Measurements from ENCODE around the gene HCN3.
A peak's percentile ranks its signal among the peaks of the same experiment; 100 is the strongest.

The HCN3 gene

DNA sequence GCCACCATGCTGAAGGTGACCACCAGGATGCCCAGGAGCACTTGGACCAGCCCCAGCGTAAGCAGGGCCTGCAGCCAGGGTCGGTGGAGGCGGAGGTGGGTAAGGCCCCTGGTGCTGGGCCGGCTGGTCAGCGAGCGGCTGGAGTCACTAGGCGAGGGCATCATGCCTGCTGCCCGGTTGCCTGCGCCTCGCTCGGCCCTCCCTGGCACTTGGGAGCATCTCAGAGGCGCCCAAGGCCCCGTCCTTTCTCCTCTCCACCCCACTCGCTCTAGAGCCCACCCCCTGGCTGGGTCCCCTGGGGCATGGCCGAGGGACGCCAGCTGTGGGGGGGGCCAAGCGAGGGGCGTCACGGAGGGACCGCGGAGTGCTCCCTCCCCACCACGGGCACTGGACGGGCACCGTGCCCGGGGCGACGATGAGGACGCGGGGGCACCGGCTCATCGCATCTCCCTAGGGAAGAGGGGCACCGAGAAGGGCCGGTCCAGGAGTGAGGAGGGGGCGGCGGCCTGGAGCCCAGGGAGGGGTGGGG is 22.5 kb upstream of the HCN3 start:
- no peak for DNase-seq

DNA sequence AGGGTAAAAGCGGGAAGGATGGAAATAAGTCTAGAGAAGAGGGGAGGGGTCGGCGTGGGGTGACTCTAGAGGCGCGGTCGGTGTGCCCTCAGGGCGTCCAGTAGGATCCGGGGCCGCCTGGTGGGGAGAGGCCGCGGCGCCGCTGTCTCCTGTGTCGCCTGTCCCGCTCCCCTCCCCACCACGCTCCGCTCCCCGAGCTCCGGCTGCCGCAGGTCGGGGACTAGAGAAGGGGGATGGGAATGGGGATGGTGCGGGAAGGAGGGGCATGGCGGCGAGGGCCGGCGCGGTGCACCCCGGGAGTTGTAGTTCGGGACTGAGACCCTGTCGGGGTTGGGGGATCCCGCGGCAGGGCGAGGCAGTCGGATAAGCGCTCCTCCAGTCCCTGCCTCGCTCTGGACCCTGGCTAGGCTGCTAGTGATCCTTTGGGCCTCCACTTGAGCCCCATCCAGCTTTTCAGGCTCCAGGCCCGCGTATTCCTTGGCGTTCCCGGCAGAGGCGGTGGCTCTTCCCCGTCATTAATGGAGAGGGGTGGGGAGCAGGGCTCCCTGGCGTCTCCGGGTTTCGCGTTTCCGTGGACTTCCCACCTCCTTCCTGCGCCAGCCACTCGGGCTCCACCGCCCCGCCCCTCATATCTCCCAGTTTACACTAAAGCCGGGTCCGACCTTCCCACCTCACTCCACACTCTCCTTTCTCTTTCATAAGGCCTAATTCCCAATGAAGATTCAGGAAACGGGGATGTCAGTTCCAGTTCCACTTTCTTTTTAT is 21.8 kb upstream of the HCN3 start, which contains the start of gene ENTREP3:
TSS of gene ENTREP3 (minus strand) at position 241 of the 765 bp plus-strand sequence. CDS start 606 bp downstream, outside the sequence.
- peak; percentile 75 for DNase-seq

DNA sequence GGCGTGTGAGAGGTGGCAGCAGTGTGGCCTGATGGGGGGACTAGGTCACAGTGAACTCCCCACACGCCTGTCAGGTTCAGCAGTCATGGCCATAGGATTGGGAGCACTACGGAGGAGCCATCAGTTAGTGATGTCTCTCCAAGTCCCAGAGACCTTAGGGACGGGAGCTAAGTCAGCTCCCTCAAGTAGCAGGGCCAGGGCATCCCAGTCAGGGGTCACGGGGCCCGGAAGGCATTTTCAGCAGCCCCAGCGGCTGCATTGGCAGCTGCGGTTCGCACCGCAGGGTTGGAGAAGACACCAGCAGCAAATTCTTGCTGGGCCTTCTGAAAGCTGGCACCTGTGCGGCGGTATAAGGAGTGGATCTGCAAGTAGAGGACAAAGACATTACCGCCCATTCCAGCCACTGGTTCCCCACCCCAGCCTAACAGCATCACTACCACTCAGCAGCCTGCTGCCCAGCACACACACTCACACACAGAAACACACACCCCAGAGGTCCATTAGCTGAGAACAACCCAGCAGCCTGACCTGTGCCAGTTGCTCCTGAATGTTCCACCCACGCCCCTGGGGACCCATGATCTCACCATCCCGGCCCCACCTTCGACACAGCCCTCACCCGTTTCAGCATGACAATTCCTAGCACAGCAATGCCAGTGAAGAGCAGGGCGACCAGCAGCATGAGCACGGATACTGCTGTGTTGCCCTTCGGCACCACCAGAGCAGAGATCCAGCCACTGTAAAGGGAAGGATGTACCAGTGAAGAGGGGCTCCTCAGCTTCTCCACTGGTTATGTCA is 21.0 kb upstream of the HCN3 start:
- DNase-seq: no peak

DNA sequence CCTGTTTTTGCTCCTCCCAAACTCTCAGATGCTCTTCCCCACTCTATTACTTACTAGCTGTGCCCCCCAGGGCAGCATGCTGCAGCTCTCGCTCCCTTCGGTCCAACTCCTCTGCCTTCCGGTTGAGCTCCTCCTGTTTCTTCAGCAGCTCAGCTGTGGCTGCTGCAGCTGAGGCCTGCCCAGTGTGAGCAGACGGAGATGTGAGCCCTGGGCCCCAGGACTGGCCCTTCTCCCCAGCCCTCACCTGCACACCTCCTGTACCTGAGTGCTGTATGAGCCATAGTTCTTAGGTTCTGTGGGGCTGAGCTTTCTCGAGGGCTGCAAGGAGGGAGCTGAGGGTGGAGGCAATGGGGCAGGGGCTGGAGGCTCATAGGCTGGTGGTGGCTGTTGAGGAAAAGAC is 17.0 kb upstream of the HCN3 start:
- DNase-seq: no peak

DNA sequence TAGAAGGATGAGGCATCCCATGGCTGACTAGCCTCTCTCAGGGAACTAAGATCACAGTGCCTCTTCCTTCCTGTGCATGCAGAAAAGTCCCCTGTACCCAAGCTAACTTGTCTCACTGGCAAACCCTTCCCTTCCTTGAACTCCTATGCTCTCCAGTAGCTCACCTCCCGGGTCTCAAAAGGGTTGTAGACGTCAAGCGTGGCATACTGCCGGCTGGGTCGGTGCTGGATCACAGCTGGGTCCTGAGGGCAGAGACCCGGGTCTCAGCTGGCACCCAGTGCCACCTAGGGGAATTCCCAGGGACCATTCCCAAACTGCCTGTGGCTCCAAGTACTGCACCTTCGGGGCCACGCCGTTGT is 15.8 kb upstream of the HCN3 start:
- no peak for DNase-seq

DNA sequence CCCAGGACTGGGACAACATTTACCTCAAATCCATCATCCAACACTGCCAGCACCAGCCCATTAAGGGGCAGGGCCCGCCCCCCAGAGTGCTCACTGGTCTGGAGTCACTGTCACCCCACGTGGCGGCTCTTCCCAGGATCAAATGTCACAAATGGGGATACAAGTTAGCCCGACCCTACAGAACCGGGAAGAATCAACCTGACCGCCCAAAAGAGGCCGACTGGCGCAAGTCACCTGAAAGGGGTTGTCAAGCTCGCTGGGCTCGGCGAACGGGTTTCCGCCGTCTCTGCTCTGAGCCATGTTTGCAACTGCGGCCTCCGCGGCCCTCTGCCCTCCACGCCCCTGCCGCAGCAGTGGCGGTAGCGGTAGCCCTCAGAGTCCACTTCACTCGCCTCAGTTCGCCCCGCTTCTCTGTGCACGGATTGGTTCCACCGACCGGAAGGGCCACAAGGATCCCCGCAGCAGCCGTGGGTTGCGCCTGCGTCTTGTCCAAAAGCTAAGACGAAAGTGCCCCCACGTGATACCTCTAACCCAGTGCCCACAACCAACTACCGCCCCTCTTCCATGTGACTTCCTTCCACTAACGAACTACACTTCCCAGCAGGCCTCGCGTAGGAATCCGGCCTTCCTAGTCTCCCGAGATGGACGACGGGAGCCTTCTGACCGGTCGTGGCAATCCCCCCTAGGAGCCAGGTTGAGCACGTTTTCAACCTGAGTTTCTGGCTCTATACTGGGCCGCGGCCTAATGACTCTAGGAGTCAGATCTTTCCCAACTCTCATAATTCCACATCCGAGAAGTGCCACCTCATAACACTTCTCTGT is 15.2 kb upstream of the HCN3 start, which contains the start of gene SCAMP3:
TSS of gene SCAMP3 (minus strand) at position 509 of the 822 bp plus-strand sequence. CDS start at position 300, 209 bp downstream.
- peak; percentile 89 for DNase-seq

DNA sequence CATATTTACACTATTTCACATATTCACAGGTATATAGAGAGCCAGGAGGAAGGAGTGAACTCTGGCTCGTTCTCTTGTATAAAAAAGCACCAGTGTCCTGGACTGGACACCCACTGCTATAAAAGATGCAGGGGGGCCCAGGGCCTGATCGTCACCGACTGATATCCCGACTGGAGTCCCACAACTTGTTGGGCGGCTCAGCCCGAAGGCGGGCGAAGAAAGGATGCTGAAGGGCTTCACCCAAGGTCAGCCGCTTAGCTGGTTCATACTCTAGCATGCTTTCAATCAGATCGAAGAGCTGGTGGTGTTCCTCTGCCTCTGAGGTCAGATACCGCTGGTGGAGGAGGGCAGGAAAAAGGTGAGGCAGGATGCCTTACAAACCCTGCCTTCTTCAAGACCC is 14.2 kb upstream of the HCN3 start:
- no peak for DNase-seq

DNA sequence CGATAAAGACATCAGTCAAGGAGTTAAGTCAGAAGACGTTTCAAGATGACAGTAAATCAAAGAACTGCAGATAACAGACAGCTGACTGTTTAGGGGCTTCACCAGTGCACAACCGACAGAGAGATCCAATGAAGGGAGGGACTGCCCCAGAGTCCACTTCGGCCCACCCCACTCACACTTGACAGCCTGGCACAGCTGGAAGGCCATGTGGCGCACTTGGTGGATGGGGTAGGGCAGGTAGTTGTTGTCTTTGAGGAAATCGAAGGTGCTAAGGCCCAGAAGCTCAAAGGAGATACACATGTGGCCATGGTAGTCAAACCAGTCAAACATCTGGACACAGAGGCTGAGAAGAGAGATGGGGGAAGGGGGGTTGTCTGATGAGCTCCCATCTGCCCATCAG is 10.7 kb upstream of the HCN3 start:
- DNase-seq: no peak

DNA sequence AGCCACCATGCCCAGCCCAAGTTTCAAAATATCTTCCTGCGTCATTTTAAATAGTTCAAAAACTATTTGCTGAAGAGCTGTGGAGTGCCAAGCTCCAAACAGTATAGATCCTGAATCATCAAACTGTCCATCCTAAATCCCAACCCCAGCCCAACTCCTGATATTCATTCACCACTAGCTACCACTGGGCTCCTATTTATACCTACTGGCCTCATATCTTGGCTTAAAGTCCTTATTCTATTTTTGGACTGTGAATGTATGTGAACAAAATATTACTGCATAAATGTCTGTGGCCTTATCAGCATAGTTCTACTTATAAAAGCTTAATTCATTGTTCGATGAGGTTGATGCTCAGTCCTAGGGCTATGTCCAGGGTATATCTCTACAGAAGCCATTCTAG is 9.9 kb upstream of the HCN3 start:
- no peak for DNase-seq

DNA sequence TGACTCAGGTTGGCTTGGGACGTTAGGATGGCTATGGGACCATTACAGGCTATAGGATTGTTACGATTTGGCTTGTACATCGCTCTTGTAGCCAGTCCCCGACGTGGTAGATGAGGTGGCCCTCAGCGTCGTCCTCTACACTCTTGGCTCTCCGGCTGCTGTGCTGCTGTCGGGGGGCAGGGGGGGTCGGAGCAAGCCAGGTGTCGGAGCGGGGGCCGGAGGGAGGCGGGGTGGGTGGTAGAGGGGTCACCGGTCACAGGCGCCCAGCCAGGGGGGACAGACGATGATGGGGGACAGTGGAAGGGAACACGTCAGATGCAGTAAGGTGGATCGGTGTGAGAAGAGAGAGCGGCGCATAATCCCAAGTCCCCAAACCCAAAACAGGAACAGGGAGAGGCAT is 8.6 kb upstream of the HCN3 start:
- DNase-seq: no peak

DNA sequence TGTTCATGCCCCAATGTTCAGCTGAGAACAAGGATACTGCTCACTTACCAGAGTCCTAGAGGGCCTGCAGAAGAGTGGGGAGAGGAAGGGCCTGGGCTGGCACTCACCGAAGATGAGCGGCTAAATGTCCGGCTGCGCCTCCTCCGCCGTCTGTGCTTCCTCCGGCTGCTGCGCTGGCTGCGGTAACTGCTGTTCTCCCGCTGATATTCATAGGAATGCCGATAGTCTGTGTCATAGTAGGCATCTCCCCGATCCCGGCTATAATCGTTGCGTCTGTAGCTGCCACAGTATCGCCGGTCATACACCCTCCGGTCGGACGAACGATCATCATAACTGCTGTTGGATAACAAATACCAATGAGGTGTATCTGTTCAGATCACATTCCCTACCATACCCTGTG is 7.9 kb upstream of the HCN3 start:
- no peak for DNase-seq

DNA sequence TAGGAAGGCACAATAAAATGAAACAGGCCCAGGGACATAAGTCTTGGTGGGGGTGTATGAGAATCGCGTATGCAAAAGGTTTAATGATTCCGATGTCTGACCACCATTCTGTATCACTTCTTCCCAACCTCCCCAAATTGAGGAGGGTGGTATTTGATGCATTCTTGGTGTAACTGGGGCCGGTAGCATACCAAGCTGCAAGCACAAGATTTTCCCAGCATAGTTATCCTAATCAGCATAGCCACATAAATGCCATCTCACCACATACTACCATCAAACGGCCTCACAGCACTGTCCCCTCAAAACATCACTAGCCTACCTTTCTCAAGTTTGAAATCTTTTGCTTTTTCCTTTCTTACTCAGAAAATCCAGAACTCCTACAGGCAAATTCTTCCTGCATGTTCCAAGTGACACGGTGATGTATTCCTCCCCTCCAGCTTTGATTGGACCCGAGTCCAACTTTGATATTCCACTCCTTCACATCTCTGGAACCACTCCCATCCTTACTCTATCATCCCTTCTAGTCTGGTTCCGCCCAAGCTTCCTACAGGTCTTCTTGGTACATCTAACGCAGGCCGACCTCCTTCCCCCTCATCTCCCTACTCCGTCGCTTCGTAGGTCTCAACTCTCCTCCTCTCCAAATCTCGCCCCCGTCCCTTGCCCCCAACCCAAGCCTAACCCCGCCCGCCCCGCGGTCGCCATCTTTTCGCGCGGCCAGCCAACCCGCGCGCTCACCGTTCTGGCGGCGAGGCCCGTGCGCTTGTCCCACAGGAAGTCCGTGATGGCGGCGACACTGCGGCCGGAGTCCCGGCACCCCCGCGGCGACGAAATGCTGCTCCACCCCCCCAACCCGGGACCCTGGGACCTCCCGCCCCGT is 4.6 kb upstream of the HCN3 start:
- DNase-seq: no peak

DNA sequence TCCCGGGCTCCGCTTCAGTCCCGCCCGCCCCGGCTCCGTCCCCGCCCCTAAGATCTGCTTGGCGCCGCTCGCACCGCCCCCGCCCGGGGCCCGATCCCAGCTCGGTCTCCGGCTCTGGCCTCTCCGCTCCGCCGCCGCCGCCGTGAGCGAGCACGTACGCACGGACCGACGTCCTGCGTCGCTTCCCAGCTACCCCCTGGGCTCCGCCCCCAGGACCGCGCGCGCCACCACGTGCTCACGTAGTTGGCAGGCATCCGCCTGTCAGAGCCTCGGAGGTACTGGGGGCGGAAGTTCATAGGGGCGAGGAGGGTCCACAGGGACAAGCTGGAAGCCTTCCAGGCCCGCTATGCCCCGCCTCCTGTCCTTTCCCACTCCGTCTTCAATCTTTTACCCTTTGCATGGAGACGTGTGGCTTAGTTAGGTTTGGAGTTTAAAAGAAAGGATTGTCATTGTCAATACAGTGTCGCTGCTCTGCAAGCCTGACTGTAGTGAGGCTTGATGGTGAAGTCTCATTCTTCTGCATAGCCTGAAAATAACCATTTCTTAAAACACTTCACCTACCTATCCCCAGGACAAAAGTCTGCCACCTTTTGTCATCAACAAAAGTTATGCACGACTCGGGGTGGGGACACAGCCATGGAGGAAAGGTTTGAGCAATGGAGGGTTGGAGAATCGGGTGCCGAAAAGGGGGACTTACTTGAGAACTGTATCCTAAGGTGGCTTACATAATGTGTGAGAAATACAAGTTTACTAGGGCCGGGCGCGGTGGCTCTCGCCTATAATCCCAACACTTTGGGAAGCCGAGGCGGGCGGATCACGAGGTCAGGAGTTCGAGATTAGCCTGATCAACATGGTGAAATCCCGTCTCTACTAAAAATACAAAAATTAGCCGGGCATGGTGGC is 3.7 kb upstream of the HCN3 start, which contains the start of gene CLK2:
TSS of gene CLK2 (minus strand) at position 162 of the 903 bp plus-strand sequence. CDS start 2,527 bp downstream, outside the sequence.
- DNase-seq: peak; percentile 92

DNA sequence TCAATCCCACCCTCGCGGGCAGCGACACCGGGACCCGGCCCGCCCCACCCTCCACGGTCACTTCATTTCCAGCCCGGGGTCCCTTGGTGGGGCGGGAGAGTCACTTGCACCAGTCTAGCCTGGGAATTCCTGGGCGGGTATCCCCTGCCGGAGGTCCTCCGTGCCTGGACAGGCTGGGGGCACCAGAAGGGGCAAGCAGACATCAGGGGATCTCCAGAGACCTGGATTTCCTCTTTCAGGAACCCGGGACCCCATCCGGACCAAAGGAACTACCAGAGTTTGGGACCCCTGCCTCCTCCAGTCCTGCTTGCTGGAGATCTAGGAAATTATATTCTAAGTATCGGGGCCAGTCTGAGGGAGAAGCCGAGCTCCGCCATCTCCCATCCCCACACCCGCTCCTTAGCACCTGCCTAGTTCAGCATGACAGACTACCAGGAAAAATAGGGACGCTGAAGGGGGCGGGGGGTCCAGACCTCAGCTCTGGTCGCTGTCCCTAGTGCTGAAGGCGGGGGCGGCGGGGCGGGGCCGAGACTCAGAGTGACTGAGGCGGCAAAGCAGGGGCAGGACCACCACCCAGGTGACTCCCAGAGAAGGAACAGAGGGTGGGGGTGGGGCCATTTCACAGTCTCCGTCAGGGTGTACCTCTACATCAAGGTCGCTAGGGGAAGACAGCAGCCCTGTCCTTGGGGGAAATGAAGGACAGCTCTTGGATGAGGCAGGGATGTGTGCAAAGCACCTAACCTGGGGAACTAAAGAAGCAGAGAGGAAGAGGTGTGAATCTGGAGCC is 832 bp downstream of the HCN3 start:
- DNase-seq: peak; percentile 70

DNA sequence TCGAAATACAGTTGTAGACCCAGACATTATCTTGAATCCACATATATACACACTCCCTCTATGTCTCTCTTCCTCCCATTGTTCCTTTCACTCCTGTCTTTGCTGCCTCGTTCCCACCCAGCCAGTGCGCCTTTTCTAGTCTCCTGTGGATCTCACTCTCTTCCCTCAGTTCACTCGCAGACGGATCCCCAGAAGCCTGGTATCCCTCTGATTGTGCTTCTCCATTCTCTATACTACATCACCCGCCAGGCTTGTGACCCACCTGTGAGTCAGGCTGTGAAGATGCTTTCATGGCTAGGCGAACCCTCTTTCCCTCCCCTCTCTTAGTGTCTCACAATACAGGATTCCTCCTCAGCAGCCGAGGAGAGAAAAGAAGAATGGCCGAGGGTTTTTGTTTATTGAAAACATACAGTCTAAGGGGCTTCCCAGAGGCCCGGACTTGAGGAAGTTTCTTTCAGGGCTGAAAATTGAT is 1.5 kb downstream of the HCN3 start:
- no peak for DNase-seq

DNA sequence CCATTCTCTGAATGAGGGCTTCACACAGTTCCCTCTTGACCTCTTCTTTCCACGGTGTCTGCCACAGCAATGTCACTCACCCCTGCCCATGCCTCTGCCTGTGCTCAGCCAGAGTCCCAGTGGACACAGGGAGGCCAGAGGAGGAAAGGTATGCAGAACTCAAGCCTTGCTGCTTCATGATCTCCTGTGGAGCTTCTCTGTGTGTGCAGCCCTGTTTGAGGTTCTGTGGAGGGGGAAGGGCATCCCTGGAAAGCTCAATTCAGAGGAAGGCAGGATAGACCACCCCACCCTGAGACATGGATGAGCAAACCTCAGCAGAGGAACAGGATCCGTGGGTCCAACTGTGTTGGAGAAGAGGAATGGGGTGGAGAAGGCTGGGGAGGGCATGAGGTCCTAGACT is 2.0 kb downstream of the HCN3 start:
- no peak for DNase-seq

DNA sequence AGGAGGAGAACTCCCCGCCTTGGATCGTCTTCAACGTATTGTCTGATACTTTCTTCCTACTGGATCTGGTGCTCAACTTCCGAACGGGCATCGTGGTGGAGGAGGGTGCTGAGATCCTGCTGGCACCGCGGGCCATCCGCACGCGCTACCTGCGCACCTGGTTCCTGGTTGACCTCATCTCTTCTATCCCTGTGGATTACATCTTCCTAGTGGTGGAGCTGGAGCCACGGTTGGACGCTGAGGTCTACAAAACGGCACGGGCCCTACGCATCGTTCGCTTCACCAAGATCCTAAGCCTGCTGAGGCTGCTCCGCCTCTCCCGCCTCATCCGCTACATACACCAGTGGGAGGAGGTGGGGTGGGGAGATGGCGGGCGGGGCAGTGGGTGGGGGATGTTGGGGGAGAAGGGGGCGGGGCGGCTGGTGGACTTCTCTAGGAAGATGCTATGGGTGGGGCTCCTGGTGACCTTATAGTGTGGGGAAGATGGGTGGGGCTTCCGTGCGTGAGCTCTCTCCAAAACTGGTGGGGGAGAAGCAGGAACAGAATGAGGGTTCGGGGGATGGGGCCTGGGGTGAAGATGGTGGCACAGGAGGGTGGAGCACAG is 5.3 kb downstream of the HCN3 start:
- DNase-seq: no peak

DNA sequence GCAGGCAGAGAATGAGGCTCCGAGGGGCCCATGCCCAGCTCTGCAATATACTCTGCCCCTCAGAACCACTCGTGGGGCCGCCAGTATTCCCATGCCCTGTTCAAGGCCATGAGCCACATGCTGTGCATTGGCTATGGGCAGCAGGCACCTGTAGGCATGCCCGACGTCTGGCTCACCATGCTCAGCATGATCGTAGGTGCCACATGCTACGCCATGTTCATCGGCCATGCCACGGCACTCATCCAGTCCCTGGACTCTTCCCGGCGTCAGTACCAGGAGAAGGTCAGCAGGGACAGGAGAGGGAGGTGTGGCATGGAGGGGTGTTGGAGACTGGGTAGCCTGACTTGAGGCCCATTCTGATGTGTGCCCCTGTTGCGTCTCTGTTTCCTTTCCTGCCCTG is 7.2 kb downstream of the HCN3 start:
- no peak for DNase-seq

DNA sequence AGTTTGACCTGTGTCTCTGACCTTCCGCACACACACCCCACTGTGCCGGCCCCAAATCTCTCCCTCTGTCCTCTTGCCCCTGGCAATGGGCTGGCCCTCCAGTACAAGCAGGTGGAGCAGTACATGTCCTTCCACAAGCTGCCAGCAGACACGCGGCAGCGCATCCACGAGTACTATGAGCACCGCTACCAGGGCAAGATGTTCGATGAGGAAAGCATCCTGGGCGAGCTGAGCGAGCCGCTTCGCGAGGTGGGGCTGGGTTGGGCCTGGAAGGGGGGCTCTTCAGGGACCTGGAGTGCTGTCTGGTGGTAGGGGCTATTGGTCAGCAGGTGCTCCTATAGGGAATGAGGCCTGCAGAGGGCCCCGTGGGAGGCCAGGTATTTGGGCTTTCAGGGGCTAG is 7.8 kb downstream of the HCN3 start:
- DNase-seq: no peak

Measured in CD4-positive, alpha-beta T cell treated with Interferon gamma for 1 hour (primary cell).